GM12864 (cell line): ENCODE results near the gene TMTC1.

Experiments used
- DNase-seq: peaks from one replicate; pipeline ENCODE4 v3.0.0-alpha.2; 2011; ENCODE audit warnings: low read depth
- H3K4me3 ChIP-seq: 2 replicates; pipeline ENCODE4 v1.5.1; 2011; ENCODE audit warnings: mild to moderate bottlenecking, low read depth, low read length, control low read depth
- CTCF ChIP-seq: IDR thresholded peaks from 2 replicates; pipeline ENCODE4 v1.5.1; 2011; ENCODE audit warnings: low read depth, mild to moderate bottlenecking, moderate library complexity, low read length, control low read depth, inconsistent platforms; ENCODE audit errors: missing control alignments

Gene TMTC1

DNA sequence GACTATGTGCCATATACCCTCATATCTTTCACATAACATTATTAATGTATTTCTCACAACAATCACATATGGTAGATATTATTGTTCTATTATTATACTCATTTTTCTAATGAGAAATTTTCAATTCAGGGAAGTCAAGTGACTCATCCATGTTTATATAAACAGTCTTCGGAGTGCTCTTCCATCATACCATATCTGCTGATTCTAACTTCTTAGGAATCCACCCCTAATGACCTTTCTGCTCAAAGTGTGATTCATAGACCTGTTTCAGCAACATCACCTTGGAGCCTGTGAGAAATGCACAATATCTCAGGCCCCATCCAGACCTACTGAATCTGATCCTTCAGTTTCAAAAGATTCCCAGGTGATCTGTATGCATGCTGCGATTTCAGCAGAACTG is 246.4 kb downstream of the TMTC1 start:
- TF ChIP-seq CTCF = no peak
- no peak for DNase-seq
- no peak overlapping the region for H3K4me3 ChIP-seq

- no peak for DNase-seq
- no peak for TF ChIP-seq CTCF
- no peak overlapping the region for H3K4me3 ChIP-seq
Observed at GRCh38 chr12:29534935-29535334, 248.8 kb downstream of the TMTC1 start.

GRCh38 chr12:29533815-29534489 is 249.8 kb downstream of the TMTC1 start:
- no peak overlapping the region for H3K4me3 ChIP-seq
- no peak for DNase-seq
- TF ChIP-seq CTCF = no peak

DNA sequence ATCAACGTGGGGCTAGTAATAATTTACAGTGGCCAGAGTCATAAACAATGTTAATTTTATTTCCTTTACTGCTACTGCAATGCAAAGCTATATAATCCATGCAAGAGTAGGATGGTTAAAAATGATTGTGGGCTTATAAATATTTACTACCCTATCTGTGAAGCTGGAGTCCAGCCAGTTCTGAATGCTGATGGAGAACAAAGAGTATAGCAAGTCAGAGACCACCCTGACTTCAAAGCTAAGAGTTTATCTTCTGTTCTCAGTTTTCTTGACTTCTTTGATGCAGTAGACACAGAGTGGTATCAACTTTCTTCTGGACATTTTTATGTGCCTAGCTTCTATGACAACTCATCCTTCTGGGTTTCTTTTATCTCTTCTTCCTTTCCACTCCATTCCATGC is 252.3 kb downstream of the TMTC1 start:
- TF ChIP-seq CTCF = no peak
- H3K4me3 ChIP-seq = no peak overlapping the region
- no peak for DNase-seq

DNA sequence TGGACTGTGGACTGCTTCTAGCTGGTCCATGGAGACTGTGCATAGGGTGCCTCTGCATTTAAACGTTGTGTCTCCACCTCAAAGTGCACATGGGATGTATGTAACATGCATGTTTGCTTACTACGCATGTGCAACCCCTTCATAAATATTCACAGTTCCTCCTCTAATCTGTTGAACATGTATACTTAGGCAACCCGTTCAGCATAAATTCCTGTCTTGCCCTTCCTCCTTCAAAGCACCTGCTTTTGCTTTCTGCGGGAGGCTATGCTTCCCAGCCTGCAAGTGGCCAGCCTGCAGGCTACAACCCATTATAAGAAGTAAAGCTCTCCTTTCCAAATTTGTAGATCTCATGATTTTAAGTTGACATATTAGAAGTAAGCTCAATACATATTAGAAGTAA is 253.3 kb downstream of the TMTC1 start:
- TF ChIP-seq CTCF = no peak
- DNase-seq = no peak

DNA sequence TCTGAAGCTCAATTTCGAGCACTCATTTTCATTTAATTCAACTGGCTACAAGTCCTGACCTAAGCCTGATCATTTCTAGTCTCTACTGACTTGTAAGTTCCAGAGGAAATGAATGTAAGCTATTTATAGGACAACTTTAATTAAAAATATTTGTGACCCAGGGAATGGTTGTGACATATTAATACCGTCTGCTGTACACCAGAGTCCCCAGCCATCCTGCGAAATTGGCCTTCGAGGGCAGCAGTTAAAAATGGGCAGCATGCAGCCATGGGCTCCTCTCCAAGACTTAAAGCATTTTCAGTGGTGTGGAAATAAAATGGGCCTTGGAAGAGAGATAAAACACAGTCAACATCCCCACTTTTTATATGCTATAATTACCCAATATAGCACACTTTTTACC is 255.6 kb downstream of the TMTC1 start:
- no peak overlapping the region for H3K4me3 ChIP-seq
- no peak for TF ChIP-seq CTCF
- no peak for DNase-seq

More for the DNA sequence above, 253.3 kb downstream of the TMTC1 start:
- H3K4me3 ChIP-seq = no peak overlapping the region

GRCh38 chr12:29521951-29522350 is 261.8 kb downstream of the TMTC1 start:
- H3K4me3 ChIP-seq = no peak overlapping the region
- DNase-seq = no peak

More at GRCh38 chr12:29521951-29522350, 261.8 kb downstream of the TMTC1 start:
- no peak for TF ChIP-seq CTCF
